ENCODE results near the gene AP1AR.
"Not testable (repeated sequence)": the region's sequence is repeated elsewhere in the genome, so short reads cannot be mapped to it uniquely, and the experiment has no call there.

Gene AP1AR

GRCh38 chr4:112208137-112209095 lies 23.2 kb upstream of the AP1AR start:
- not testable (repeated sequence) for ATAC-seq (replicated peaks); H3K27ac Mint-ChIP-seq; H3K9me3 Mint-ChIP-seq; H3K4me3 Mint-ChIP-seq; H3K27me3 Mint-ChIP-seq; H3K4me1 Mint-ChIP-seq; DNase-seq; H3K36me3 Mint-ChIP-seq

GRCh38 chr4:112210777-112211176 lies 20.8 kb upstream of the AP1AR start:
- H3K4me1 Mint-ChIP-seq = no peaks in the 10 kb centered on the region
- no peak overlapping the region for H3K4me3 Mint-ChIP-seq
- H3K27ac Mint-ChIP-seq = no peak overlapping the region
- H3K36me3 Mint-ChIP-seq = no peaks in the 10 kb centered on the region
- DNase-seq = no peak
- H3K27me3 Mint-ChIP-seq = no peaks in the 10 kb centered on the region
- ATAC-seq (replicated peaks) = no peak
- H3K9me3 Mint-ChIP-seq = no peaks in the 10 kb centered on the region

GRCh38 chr4:112213091-112213490 lies 18.5 kb upstream of the AP1AR start:
- DNase-seq (no peak), ATAC-seq (replicated peaks) (peak; percentile 36 to 42)
- no peaks in the 10 kb centered on the region for H3K36me3 Mint-ChIP-seq
- H3K4me3 Mint-ChIP-seq = no peak overlapping the region
- H3K27me3 Mint-ChIP-seq = no peaks in the 10 kb centered on the region
- H3K9me3 Mint-ChIP-seq = no peaks in the 10 kb centered on the region
- H3K4me1 Mint-ChIP-seq = no peaks in the 10 kb centered on the region
- no peak overlapping the region for H3K27ac Mint-ChIP-seq

GRCh38 chr4:112213856-112214255 lies 17.7 kb upstream of the AP1AR start:
- no peaks in the 10 kb centered on the region for H3K36me3 Mint-ChIP-seq
- DNase-seq (no peak), ATAC-seq (replicated peaks) (no peak)
- H3K27ac Mint-ChIP-seq = no peak overlapping the region
- H3K4me3 Mint-ChIP-seq = no peak overlapping the region
- no peaks in the 10 kb centered on the region for H3K4me1 Mint-ChIP-seq
- H3K9me3 Mint-ChIP-seq = no peaks in the 10 kb centered on the region
- no peaks in the 10 kb centered on the region for H3K27me3 Mint-ChIP-seq

- Mint-ChIP-seq H3K36me3 (no peaks in the 10 kb centered on the region), H3K9me3 (no peaks in the 10 kb centered on the region), H3K4me3 (no peak overlapping the region), H3K27me3 (no peaks in the 10 kb centered on the region), H3K27ac (no peak overlapping the region), H3K4me1 (no peaks in the 10 kb centered on the region)
- DNase-seq (no peak), ATAC-seq (replicated peaks) (no peak)
Measured at GRCh38 chr4:112214390-112215264, 17.0 kb upstream of the AP1AR start.

- Mint-ChIP-seq H3K4me3 (no peak overlapping the region), H3K27ac (no peak overlapping the region), H3K27me3 (no peaks in the 10 kb centered on the region), H3K9me3 (no peaks in the 10 kb centered on the region), H3K4me1 (no peaks in the 10 kb centered on the region), H3K36me3 (no peaks in the 10 kb centered on the region)
- DNase-seq (no peak), ATAC-seq (replicated peaks) (no peak)
Measured at GRCh38 chr4:112219826-112220366, 11.7 kb upstream of the AP1AR start.

- Mint-ChIP-seq H3K4me3 (no peak overlapping the region), H3K27me3 (peaks cover 0 to 4% of the 10 kb centered on the region in 2 donors), H3K27ac (no peak overlapping the region), H3K4me1 (no peaks in the 10 kb centered on the region), H3K36me3 (no peaks in the 10 kb centered on the region), H3K9me3 (no peaks in the 10 kb centered on the region)
- ATAC-seq (replicated peaks) (no peak), DNase-seq (no peak)
Measured at GRCh38 chr4:112222219-112222955, 9.2 kb upstream of the AP1AR start.

- Mint-ChIP-seq H3K36me3 (no peaks in the 10 kb centered on the region), H3K4me3 (no peak overlapping the region), H3K27ac (no peak overlapping the region), H3K27me3 (peaks cover 0 to 4% of the 10 kb centered on the region in 2 donors), H3K4me1 (no peaks in the 10 kb centered on the region), H3K9me3 (no peaks in the 10 kb centered on the region)
- DNase-seq (no peak), ATAC-seq (replicated peaks) (no peak)
Measured at GRCh38 chr4:112225157-112225556, 6.4 kb upstream of the AP1AR start.

GRCh38 chr4:112230879-112231778 lies 458 bp upstream of the AP1AR start:
- Mint-ChIP-seq H3K4me3 (peak overlapping the region; percentile 93 to 95), H3K36me3 (peaks cover 3% of the 10 kb centered on the region in 2 donors), H3K9me3 (no peaks in the 10 kb centered on the region), H3K27me3 (no peaks in the 10 kb centered on the region), H3K4me1 (peaks cover 7 to 23% of the 10 kb centered on the region in 2 donors), H3K27ac (peak overlapping the region; percentile 96)
- peak; percentile 98 for DNase-seq
- ATAC-seq (replicated peaks) = peak; percentile 88 to 91

- DNase-seq = peak; percentile 26
- Mint-ChIP-seq H3K27ac (no peak overlapping the region), H3K4me1 (peaks cover 16 to 39% of the 10 kb centered on the region in 2 donors), H3K36me3 (peaks cover 13% of the 10 kb centered on the region in 2 donors), H3K27me3 (no peaks in the 10 kb centered on the region), H3K4me3 (no peak overlapping the region), H3K9me3 (no peaks in the 10 kb centered on the region)
- no peak for ATAC-seq (replicated peaks)
Measured at GRCh38 chr4:112234952-112235609, 3.5 kb downstream of the AP1AR start.

GRCh38 chr4:112236040-112236439 lies 4.5 kb downstream of the AP1AR start:
- ATAC-seq (replicated peaks) (no peak), DNase-seq (no peak)
- Mint-ChIP-seq H3K4me3 (no peak overlapping the region), H3K27me3 (no peaks in the 10 kb centered on the region), H3K36me3 (peaks cover 14 to 18% of the 10 kb centered on the region in 2 donors), H3K4me1 (peaks cover 17 to 44% of the 10 kb centered on the region in 2 donors), H3K9me3 (no peaks in the 10 kb centered on the region), H3K27ac (no peak overlapping the region)

- no peak overlapping the region for H3K4me3 Mint-ChIP-seq
- DNase-seq (no peak), ATAC-seq (replicated peaks) (no peak)
- H3K27ac Mint-ChIP-seq = no peak overlapping the region
- peaks cover 15 to 39% of the 10 kb centered on the region in 2 donors for H3K4me1 Mint-ChIP-seq
- peaks cover 20 to 21% of the 10 kb centered on the region in 2 donors for H3K36me3 Mint-ChIP-seq
- no peaks in the 10 kb centered on the region for H3K9me3 Mint-ChIP-seq
- H3K27me3 Mint-ChIP-seq = no peaks in the 10 kb centered on the region
Measured at GRCh38 chr4:112238833-112239232, 7.2 kb downstream of the AP1AR start.

GRCh38 chr4:112245383-112245782 lies 13.8 kb downstream of the AP1AR start:
- Mint-ChIP-seq H3K9me3 (no peaks in the 10 kb centered on the region), H3K4me3 (no peak overlapping the region), H3K4me1 (peaks cover 5 to 20% of the 10 kb centered on the region in 2 donors), H3K36me3 (peaks cover 6 to 13% of the 10 kb centered on the region in 2 donors), H3K27me3 (no peaks in the 10 kb centered on the region), H3K27ac (no peak overlapping the region)
- DNase-seq (no peak), ATAC-seq (replicated peaks) (no peak)
